Right ventricle myocardium inferior (tissue), 1 donor: ENCODE data around the gene ASIC4. TPM values are rescaled to one million over a fixed set of nuclear protein-coding genes. Genes with fewer than 3 reads are reported as not detected.
A peak's percentile ranks its signal among the peaks of the same experiment; 100 is the strongest.

Source experiments
- ATAC-seq: fragments of 200-7000 bp; cut with Tn5 transposase; one replicate; pipeline ENCODE4 v1.9.1; 2020; ENCODE audit warnings: mild to moderate bottlenecking, moderate library complexity
- DNase-seq: peaks from one replicate; pipeline ENCODE4 v3.0.0; 2021; ENCODE audit errors: missing footprints
- intact Hi-C: fragments of 100-400 bp; cut with DNase I; formaldehyde crosslinking; loops from one replicate; pipeline ENCODE4 v1.11.0; 2022
- total RNA-seq: library from RNA; stranded (reverse); fragmentation: NEBNext Ultra II Directional; extraction: Animal tissue kit (Norgen Biotek cat#: 25700); gene quantifications from one replicate; pipeline ENCODE4 v1.2.1, GENCODE V29; 2021
- donor health status: DM: no; HTN: yes; CAD: no; lungs with severe emphysema.

Gene ASIC4
- total RNA-seq, 1 donor from 2014 or later: not detected

GRCh38 chr2:219493086-219493485 lies 21.2 kb upstream of the ASIC4 start:
- DNase-seq (no peak), ATAC-seq (no peak)
- intact Hi-C loops: no loop called here

GRCh38 chr2:219494952-219495530 lies 19.2 kb upstream of the ASIC4 start:
- ATAC-seq (no peak), DNase-seq (no peak)
- intact Hi-C loops: no loop called here

GRCh38 chr2:219495531-219496122 lies 18.7 kb upstream of the ASIC4 start:
- intact Hi-C loops: loop anchor here (2.0 kb wide), 1 partner anchor 33 kb away; no protein-coding TSS in a partner anchor
- no peak for ATAC-seq
- DNase-seq: no peak

- no peak for ATAC-seq
- intact Hi-C loops: loop anchor here (2.0 kb wide), 1 partner anchor 32 kb away; no protein-coding TSS in a partner anchor
- DNase-seq: no peak
These were observed 17.9 kb upstream of the ASIC4 start for GRCh38 chr2:219496247-219496824.

- DNase-seq (no peak), ATAC-seq (no peak)
- intact Hi-C loops: loop anchor here (2.0 kb wide), 1 partner anchor 32 kb away; no protein-coding TSS in a partner anchor
These were observed 17.3 kb upstream of the ASIC4 start for GRCh38 chr2:219496825-219497494.

- peak; percentile 98 for DNase-seq
- ATAC-seq: peak; percentile 89
- intact Hi-C loops: loop anchor here (1.0 to 2.0 kb wide), 3 partner anchors 31 to 100 kb away; partner anchors contain the start of gene STK11IP
These were observed 16.6 kb upstream of the ASIC4 start for GRCh38 chr2:219497495-219498279.

GRCh38 chr2:219498280-219499057 lies 15.8 kb upstream of the ASIC4 start, which contains the start of gene GMPPA:
Gene GMPPA (plus strand): TSS chr2:219498891. CDS start chr2:219499976, 1,085 bp downstream.
- peak; percentile 95 for DNase-seq
- peak; percentile 91 for ATAC-seq
- intact Hi-C loops: loop anchor here (1.0 kb wide), 2 partner anchors 37 to 99 kb away; partner anchors contain the start of gene STK11IP

GRCh38 chr2:219499058-219499307 lies 15.3 kb upstream of the ASIC4 start:
- intact Hi-C loops: no loop called here
- ATAC-seq: no peak
- DNase-seq: no peak

- DNase-seq (no peak), ATAC-seq (no peak)
- intact Hi-C loops: no loop called here
These were observed 14.7 kb upstream of the ASIC4 start for GRCh38 chr2:219499555-219499954.

- ATAC-seq (no peak), DNase-seq (peak; percentile 15)
- intact Hi-C loops: loop anchor here (10.0 kb wide), 1 partner anchor 215 kb away; no protein-coding TSS in a partner anchor
These were observed 14.1 kb upstream of the ASIC4 start for GRCh38 chr2:219500135-219500534.

- intact Hi-C loops: loop anchor here (10.0 kb wide), 1 partner anchor 217 kb away; no protein-coding TSS in a partner anchor
- DNase-seq (no peak), ATAC-seq (no peak)
These were observed 12.4 kb upstream of the ASIC4 start for GRCh38 chr2:219501849-219502248.

GRCh38 chr2:219502618-219503017 lies 11.7 kb upstream of the ASIC4 start:
- no peak for DNase-seq
- intact Hi-C loops: loop anchor here (10.0 kb wide), 1 partner anchor 218 kb away; no protein-coding TSS in a partner anchor
- no peak for ATAC-seq

GRCh38 chr2:219505585-219505984 lies 8.7 kb upstream of the ASIC4 start:
- intact Hi-C loops: loop anchor here (10.0 kb wide), 1 partner anchor 221 kb away; no protein-coding TSS in a partner anchor

GRCh38 chr2:219506153-219506801 lies 8.0 kb upstream of the ASIC4 start:
- no peak for DNase-seq
- intact Hi-C loops: loop anchor here (10.0 kb wide), 1 partner anchor 221 kb away; no protein-coding TSS in a partner anchor
- ATAC-seq: no peak

More at GRCh38 chr2:219505585-219505984, 8.7 kb upstream of the ASIC4 start:
- DNase-seq (no peak), ATAC-seq (no peak)

GRCh38 chr2:219506802-219507526 lies 7.3 kb upstream of the ASIC4 start:
- intact Hi-C loops: loop anchor here (10.0 kb wide), 1 partner anchor 222 kb away; no protein-coding TSS in a partner anchor
- DNase-seq (no peak), ATAC-seq (no peak)

GRCh38 chr2:219507581-219508443 lies 6.5 kb upstream of the ASIC4 start:
- intact Hi-C loops: loop anchor here (10.0 kb wide), 1 partner anchor 223 kb away; no protein-coding TSS in a partner anchor
- DNase-seq (no peak), ATAC-seq (no peak)
